ENCODE data around the gene GPC6. TPM values are rescaled to one million over a fixed set of nuclear protein-coding genes. Genes with fewer than 3 reads are reported as not detected.

GPC6 gene
- total RNA-seq, 1 experiment from 2014 or later, result 0.22 TPM

- TF ChIP-seq ZNF274 (IDR thresholded peaks at IDR 0.05; ENCODE audit: low read depth, low read length) (no peak), SIN3A (IDR thresholded peaks at IDR 0.05; ENCODE audit: low read depth) (no peak), SP1 (IDR thresholded peaks at IDR 0.05; ENCODE audit: low read depth) (no peak), POLR2A (IDR thresholded peaks at IDR 0.05; ENCODE audit: borderline replicate concordance, extremely low read depth, insufficient read depth, insufficient read length) (no peak), CBX3 (IDR thresholded peaks at IDR 0.05; ENCODE audit: low read depth) (no peak), RAD21 (IDR thresholded peaks at IDR 0.05; ENCODE audit: low read depth) (no peak), JUND (IDR thresholded peaks at IDR 0.05) (no peak), CEBPB (IDR thresholded peaks at IDR 0.05; ENCODE audit: low read depth) (no peak), ZBTB33 (IDR thresholded peaks at IDR 0.05; ENCODE audit: extremely low read depth, insufficient replicate concordance, low read length) (no peak), EZH2 (IDR thresholded peaks at IDR 0.05) (no peak), ZFX (IDR thresholded peaks at IDR 0.05) (no peak), YY1 (IDR thresholded peaks at IDR 0.05; ENCODE audit: extremely low read depth, insufficient replicate concordance, low read depth, low read length) (no peak), EZH2phosphoT487 (IDR thresholded peaks at IDR 0.05; ENCODE audit: borderline replicate concordance) (no peak), SRF (IDR thresholded peaks at IDR 0.05; ENCODE audit: low read depth) (no peak), REST (IDR thresholded peaks at IDR 0.05; ENCODE audit: low read depth) (no peak)
- TF ChIP-seq, protein P1, sequence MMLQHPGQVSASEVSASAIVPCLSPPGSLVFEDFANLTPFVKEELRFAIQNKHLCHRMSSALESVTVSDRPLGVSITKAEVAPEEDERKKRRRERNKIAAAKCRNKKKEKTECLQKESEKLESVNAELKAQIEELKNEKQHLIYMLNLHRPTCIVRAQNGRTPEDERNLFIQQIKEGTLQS (IDR thresholded peaks at IDR 0.05), result no peak
- TF ChIP-seq, protein P2, sequence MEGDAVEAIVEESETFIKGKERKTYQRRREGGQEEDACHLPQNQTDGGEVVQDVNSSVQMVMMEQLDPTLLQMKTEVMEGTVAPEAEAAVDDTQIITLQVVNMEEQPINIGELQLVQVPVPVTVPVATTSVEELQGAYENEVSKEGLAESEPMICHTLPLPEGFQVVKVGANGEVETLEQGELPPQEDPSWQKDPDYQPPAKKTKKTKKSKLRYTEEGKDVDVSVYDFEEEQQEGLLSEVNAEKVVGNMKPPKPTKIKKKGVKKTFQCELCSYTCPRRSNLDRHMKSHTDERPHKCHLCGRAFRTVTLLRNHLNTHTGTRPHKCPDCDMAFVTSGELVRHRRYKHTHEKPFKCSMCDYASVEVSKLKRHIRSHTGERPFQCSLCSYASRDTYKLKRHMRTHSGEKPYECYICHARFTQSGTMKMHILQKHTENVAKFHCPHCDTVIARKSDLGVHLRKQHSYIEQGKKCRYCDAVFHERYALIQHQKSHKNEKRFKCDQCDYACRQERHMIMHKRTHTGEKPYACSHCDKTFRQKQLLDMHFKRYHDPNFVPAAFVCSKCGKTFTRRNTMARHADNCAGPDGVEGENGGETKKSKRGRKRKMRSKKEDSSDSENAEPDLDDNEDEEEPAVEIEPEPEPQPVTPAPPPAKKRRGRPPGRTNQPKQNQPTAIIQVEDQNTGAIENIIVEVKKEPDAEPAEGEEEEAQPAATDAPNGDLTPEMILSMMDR (IDR thresholded peaks at IDR 0.05 in 2 of 3, conservative IDR thresholded peaks at IDR 0.05 in 1 of 3; ENCODE audit: borderline replicate concordance in 1 of 3, insufficient read depth in 1 of 3, low read depth in 2 of 3, low read length in 2 of 3), result no peak
These were observed 895.1 kb downstream of the GPC6 start for GRCh38 chr13:94121686-94122085.

More at GRCh38 chr13:94121686-94122085, 895.1 kb downstream of the GPC6 start:
- Histone ChIP-seq H3K9ac (ENCODE audit: low read length) (no peak overlapping the region), H3K4me1 (ENCODE audit: control insufficient read depth in 1 of 2, insufficient read depth in 2 of 2, low read length in 2 of 2) (no peaks in the 10 kb centered on the region), H4K20me1 (ENCODE audit: insufficient read depth) (no peaks in the 10 kb centered on the region), H3K9me3 (ENCODE audit: control insufficient read depth in 1 of 2, insufficient read depth in 1 of 2, low read depth in 1 of 2, low read length in 2 of 2) (peaks cover 5 to 9% of the 10 kb centered on the region in 2 experiments; a peak in 2 of 4 replicates), H3K27me3 (ENCODE audit: insufficient read depth, low read length) (no peaks in the 10 kb centered on the region), H3K79me2 (ENCODE audit: insufficient read depth, low read length) (no peaks in the 10 kb centered on the region), H3K4me3 (replicated peaks in 1 of 2; ENCODE audit: low read depth in 1 of 2, low read length in 2 of 2) (no peak overlapping the region), H3K4me2 (ENCODE audit: low read length) (no peak overlapping the region), H2AFZ (ENCODE audit: low read depth, low read length, poor library complexity, severe bottlenecking) (no peak overlapping the region), H3K9me2 (ENCODE audit: insufficient read depth) (no peaks in the 10 kb centered on the region), H3K27ac (ENCODE audit: low read depth, low read length) (no peak overlapping the region), H3K36me3 (ENCODE audit: control insufficient read depth in 1 of 2, insufficient read depth in 2 of 2, low read length in 2 of 2) (no peaks in the 10 kb centered on the region)
- ATAC-seq (no peak), DNase-seq (ENCODE audit: low read depth, low spot score) (no peak)
- BruUV-seq (replicated peaks), result no TSS peak
- RAD21 ChIA-PET (ENCODE audit: low non-redundant PET in 1 of 2, low total read pairs in 2 of 2, uncharacterized antibody in 2 of 2, unreplicated experiment in 2 of 2), result no interaction called here
- intact Hi-C loops (cut with micrococcal nuclease), result no loop called here
- POLR2A ChIA-PET, result no interaction called here
- CTCF ChIA-PET, result no interaction called here
